Mammary epithelial cell (primary cell): ENCODE data around the gene CARD19.

Source experiments
- EZH2 ChIP-seq: IDR thresholded peaks from 2 replicates; pipeline ENCODE4 v1.6.1; 2012; ENCODE audit warnings: low read length, inconsistent platforms, borderline replicate concordance
- TF ChIP-seq, protein P1 (sequence below), 2 donors: IDR thresholded peaks in 1 of 2; conservative IDR thresholded peaks in 1 of 2; 2 replicates each; pipeline ENCODE4 v1.5.1; 2011 to 2012; ENCODE audit warnings: inconsistent platforms in 2 of 2, low read length in 2 of 2, mild to moderate bottlenecking in 2 of 2, control low read depth in 1 of 2, low read depth in 1 of 2; ENCODE audit not compliant: insufficient read depth in 1 of 2; ENCODE audit errors: extremely low read depth in 1 of 2

GRCh38 chr9:93089481-93089991 lies 6.5 kb upstream of the CARD19 start:
- TF ChIP-seq, protein P1, sequence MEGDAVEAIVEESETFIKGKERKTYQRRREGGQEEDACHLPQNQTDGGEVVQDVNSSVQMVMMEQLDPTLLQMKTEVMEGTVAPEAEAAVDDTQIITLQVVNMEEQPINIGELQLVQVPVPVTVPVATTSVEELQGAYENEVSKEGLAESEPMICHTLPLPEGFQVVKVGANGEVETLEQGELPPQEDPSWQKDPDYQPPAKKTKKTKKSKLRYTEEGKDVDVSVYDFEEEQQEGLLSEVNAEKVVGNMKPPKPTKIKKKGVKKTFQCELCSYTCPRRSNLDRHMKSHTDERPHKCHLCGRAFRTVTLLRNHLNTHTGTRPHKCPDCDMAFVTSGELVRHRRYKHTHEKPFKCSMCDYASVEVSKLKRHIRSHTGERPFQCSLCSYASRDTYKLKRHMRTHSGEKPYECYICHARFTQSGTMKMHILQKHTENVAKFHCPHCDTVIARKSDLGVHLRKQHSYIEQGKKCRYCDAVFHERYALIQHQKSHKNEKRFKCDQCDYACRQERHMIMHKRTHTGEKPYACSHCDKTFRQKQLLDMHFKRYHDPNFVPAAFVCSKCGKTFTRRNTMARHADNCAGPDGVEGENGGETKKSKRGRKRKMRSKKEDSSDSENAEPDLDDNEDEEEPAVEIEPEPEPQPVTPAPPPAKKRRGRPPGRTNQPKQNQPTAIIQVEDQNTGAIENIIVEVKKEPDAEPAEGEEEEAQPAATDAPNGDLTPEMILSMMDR (conservative IDR thresholded peaks at IDR 0.05 in 1 of 2, IDR thresholded peaks at IDR 0.05 in 1 of 2; ENCODE audit: extremely low read depth in 1 of 2, insufficient read depth in 1 of 2, low read depth in 1 of 2, low read length in 2 of 2) = no peak
- TF ChIP-seq EZH2 = no peak
